T-helper 2 cell treated with Interferon-gamma antibody and Interleukin-4, amounts not matched to agents 5 μg/mL and 100 μg/mL, for 36 hours (primary cell): ENCODE measurements around the gene CACNA1I.
"Not testable (repeated sequence)": the region's sequence is repeated elsewhere in the genome, so short reads cannot be mapped to it uniquely, and the experiment has no call there.

ENCODE experiments used
- DNase-seq: peaks from one replicate; pipeline ENCODE4 v3.0.0; 2021; ENCODE audit warnings: low spot score
- H3K27ac Mint-ChIP-seq: one replicate; pipeline ENCODE4 v1.8.0; 2021; ENCODE audit warnings: mild to moderate bottlenecking, mixed read lengths
- H3K27me3 Mint-ChIP-seq: one replicate; pipeline ENCODE4 v1.8.0; 2021; ENCODE audit warnings: low read depth, mixed read lengths
- H3K36me3 Mint-ChIP-seq: one replicate; pipeline ENCODE4 v1.8.0; 2021; ENCODE audit warnings: low read depth, mixed read lengths
- H3K4me1 Mint-ChIP-seq: one replicate; pipeline ENCODE4 v1.8.0; 2021; ENCODE audit warnings: low read depth, mixed read lengths
- H3K4me3 Mint-ChIP-seq: one replicate; pipeline ENCODE4 v1.8.0; 2022; ENCODE audit warnings: mild to moderate bottlenecking, moderate library complexity, mixed read lengths
- H3K9me3 Mint-ChIP-seq: one replicate; pipeline ENCODE4 v1.8.0; 2021; ENCODE audit warnings: mixed read lengths

CACNA1I gene

GRCh38 chr22:39732625-39733024 lies 162.1 kb downstream of the CACNA1I start:
- Mint-ChIP-seq H3K36me3 (no peaks in the 10 kb centered on the region), H3K4me3 (no peak overlapping the region), H3K27me3 (peaks cover 36% of the 10 kb centered on the region), H3K9me3 (no peaks in the 10 kb centered on the region), H3K4me1 (no peaks in the 10 kb centered on the region), H3K27ac (no peak overlapping the region)
- DNase-seq, result no peak

- Mint-ChIP-seq H3K27ac (no peak overlapping the region), H3K27me3 (peaks cover 38% of the 10 kb centered on the region), H3K36me3 (no peaks in the 10 kb centered on the region), H3K9me3 (no peaks in the 10 kb centered on the region), H3K4me3 (no peak overlapping the region), H3K4me1 (peaks cover 4% of the 10 kb centered on the region)
- no peak for DNase-seq
Measured at GRCh38 chr22:39733191-39733590, 162.6 kb downstream of the CACNA1I start.

GRCh38 chr22:39734046-39734445 lies 163.5 kb downstream of the CACNA1I start:
- not testable (repeated sequence) for H3K36me3 Mint-ChIP-seq, H3K9me3 Mint-ChIP-seq

GRCh38 chr22:39734866-39735265 lies 164.3 kb downstream of the CACNA1I start:
- no peak overlapping the region for H3K27ac Mint-ChIP-seq
- no peak for DNase-seq
- H3K36me3 Mint-ChIP-seq, result peaks cover 2% of the 10 kb centered on the region
- no peak overlapping the region for H3K4me3 Mint-ChIP-seq
- H3K9me3 Mint-ChIP-seq, result peaks cover 7% of the 10 kb centered on the region
- peaks cover 40% of the 10 kb centered on the region for H3K27me3 Mint-ChIP-seq
- peaks cover 5% of the 10 kb centered on the region for H3K4me1 Mint-ChIP-seq

More at GRCh38 chr22:39734046-39734445, 163.5 kb downstream of the CACNA1I start:
- not testable (repeated sequence) for DNase-seq, H3K4me1 Mint-ChIP-seq, H3K4me3 Mint-ChIP-seq, H3K27ac Mint-ChIP-seq
- peaks cover 40% of the 10 kb centered on the region for H3K27me3 Mint-ChIP-seq

GRCh38 chr22:39735776-39736175 lies 165.2 kb downstream of the CACNA1I start:
- Mint-ChIP-seq H3K36me3 (peaks cover 2% of the 10 kb centered on the region), H3K27me3 (peaks cover 40% of the 10 kb centered on the region), H3K27ac (no peak overlapping the region), H3K4me3 (no peak overlapping the region), H3K9me3 (peaks cover 7% of the 10 kb centered on the region), H3K4me1 (peaks cover 5% of the 10 kb centered on the region)
- DNase-seq, result no peak

GRCh38 chr22:39738746-39739145 lies 168.2 kb downstream of the CACNA1I start:
- no peak overlapping the region for H3K27ac Mint-ChIP-seq
- peaks cover 29% of the 10 kb centered on the region for H3K27me3 Mint-ChIP-seq
- no peak overlapping the region for H3K4me3 Mint-ChIP-seq
- DNase-seq, result no peak
- peaks cover 4% of the 10 kb centered on the region for H3K36me3 Mint-ChIP-seq
- H3K9me3 Mint-ChIP-seq, result peaks cover 7% of the 10 kb centered on the region
- peaks cover 14% of the 10 kb centered on the region for H3K4me1 Mint-ChIP-seq
